DMS 273 treated with DMSO at 0.1 percent for 48 hours (cell line): Measurements from ENCODE around the gene MT1G.
"Not testable (repeated sequence)": the region's sequence is repeated elsewhere in the genome, so short reads cannot be mapped to it uniquely, and the experiment has no call there.

ENCODE experiments used
- DNase-seq: peaks from one replicate; lab custom pipeline; 2025; lab: John Stamatoyannopoulos, UW

The MT1G gene

DNA sequence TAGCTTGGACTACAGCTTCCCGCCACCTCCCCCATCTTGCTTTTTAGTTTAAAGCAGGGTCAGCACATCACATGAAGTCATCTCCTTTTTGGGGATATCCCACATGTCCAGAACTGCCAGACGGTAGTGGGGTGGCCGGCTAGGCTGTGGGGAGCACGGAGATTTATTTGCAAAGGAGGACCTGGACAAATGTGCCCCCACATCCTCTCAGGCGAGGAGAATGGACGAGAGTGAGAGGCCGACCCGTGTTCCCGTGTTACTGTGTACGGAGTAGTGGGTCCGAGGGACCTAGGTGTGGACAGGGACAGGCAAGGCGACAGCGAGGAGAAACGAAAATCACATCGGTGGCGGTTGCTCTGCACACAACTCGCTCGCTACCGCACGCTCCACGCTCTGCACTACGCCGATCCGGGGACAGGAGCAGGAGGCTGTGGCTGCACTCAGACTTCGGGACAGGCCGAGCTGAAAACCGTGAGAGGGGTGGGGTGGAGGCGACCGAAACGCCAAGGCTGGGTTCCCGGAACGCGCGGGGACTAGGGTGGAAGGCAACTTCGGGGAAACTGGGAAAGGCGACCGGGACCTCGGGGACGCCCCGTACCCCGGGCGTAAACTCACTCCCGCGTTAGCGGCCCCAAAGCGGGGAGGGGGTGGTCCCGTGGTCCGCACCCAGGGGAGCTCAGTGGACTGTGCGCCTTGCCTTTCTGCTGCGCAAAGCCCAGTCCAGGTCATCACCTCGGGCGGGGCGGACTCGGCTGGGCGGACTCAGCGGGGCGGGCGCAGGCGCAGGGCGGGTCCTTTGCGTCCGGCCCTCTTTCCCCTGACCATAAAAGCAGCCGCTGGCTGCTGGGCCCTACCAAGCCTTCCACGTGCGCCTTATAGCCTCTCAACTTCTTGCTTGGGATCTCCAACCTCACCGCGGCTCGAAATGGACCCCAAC lies 29.8 kb downstream of the MT1G start, which contains the start of gene MT1A:
MT1A (plus strand) TSS at position 853 of the 937 bp plus-strand sequence; CDS start at position 926, 73 bp downstream.
- DNase-seq: no peak

DNA sequence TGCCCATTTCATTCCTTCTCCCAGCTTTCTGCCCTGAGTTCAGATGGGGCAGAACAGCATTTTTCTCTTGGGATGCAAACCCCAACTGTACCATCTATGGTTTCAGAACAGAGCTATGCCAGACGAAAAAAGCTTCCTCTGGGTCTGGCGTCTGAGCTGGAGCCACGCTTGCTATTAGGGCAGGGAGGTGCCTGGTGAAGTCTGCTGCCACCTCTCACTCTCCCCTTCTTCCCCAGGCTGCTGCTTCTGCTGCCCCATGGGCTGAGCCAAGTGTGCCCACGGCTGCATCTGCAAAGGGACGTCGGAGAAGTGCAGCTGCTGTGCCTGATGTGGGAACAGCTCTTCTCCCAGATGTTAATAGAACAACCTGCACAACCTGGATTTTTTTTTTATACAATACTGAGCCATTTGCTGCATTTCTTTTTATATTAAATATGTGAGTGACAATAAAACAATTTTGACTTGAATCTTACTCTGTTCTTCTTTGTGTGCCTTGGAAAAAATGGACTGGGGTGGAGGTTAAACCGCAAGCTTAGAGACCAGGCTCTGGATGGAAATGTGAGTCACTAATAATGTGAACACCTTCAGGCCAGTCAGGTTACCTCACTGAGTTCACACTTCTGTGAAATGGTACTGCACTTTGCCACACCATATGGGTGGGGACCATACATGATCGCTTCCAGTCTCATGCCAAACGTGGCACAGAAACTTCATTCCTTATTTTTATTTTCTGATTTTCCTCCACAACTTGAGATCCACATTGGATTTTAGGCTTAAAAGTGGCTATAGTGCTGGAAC lies 31.1 kb downstream of the MT1G start:
- no peak for DNase-seq

DNA sequence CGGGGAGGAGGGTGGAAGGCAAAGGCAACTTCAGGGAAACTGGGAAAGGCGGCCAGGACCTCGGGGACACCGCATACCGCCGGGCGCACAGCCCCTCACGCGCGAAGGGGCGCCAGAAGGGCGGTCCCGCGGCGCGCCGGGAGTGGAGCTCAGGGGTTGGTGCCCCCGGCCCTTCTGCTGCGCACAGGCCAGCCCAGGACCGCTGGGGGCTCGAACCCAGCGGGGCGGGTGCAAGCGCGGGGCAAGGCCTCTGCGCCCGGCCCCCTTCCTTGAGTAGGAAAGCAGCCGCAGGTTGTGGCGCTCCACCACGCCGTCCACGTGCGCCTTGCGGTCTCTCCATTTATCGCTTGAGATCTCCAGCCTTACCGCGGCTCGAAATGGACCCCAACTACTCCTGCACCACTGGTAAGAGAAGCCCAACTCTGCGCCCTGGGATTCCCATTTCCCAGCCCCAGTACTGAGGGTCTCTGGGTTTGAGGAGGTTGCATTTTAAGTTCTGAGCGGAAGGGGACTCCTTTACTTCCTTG lies 32.4 kb downstream of the MT1G start:
- no peak for DNase-seq

DNA sequence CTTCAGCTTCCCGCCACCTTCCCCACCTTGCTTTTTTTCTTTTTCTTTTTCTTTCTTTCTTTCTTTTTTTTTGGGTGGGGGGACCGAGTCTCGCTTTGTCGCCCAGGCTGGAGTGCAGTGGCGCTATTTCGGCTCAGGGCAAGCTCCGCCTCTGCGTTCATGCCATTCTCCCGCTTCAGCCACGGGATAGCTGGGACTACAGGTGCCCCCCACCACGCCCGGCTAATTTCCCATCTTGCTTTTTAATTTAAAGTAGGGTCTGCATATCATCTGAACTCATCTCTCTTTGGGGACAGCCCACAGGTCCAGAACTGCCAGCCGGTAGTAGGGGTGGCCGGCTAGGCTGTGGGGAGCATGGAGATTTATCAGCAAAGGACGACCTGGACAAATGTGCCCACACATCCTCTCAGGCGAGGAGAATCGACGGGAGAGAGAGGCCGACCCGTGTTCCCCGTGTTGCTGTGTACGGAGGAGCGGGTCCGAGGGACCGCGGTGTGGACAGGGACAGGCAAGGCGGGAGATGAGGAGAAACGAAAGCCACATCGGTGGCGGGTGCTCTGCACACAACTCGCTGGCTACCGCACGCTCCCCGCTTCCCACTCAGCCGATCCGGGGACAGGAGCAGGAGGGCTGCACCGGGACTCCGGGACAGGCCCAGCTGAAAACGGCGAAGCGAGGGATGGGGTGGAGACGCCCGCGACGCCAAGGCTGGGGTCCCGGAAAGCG lies 33.0 kb downstream of the MT1G start:
- no peak for DNase-seq

- no peak for DNase-seq
Measured at GRCh38 chr16:56633535-56633934, 34.3 kb downstream of the MT1G start.

DNA sequence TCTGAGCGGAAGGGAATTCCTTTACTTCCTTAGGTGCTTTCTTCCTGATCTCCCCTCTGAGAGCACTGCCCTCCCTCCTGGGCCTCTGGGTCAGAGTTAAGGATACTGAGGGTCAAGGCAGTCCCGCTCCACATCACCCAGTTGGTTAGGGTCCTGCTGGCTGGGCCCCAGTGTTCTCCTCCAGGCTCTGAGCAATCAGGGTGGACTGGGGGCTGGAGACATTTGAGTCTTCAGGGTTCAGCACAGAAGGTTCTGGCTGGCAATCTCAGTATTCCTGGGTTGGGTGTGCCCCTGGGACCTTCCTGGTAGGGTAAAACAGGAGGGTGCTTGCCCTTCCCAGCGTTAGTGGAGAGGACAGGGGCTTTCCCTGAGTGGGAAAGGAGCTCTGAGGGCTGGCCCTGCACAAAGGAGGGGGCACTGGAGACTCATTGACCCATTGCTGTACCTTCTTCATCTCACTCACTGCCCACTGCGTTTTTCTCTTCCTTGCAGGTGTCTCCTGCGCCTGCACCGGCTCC lies 35.0 kb downstream of the MT1G start:
- DNase-seq: no peak

DNA sequence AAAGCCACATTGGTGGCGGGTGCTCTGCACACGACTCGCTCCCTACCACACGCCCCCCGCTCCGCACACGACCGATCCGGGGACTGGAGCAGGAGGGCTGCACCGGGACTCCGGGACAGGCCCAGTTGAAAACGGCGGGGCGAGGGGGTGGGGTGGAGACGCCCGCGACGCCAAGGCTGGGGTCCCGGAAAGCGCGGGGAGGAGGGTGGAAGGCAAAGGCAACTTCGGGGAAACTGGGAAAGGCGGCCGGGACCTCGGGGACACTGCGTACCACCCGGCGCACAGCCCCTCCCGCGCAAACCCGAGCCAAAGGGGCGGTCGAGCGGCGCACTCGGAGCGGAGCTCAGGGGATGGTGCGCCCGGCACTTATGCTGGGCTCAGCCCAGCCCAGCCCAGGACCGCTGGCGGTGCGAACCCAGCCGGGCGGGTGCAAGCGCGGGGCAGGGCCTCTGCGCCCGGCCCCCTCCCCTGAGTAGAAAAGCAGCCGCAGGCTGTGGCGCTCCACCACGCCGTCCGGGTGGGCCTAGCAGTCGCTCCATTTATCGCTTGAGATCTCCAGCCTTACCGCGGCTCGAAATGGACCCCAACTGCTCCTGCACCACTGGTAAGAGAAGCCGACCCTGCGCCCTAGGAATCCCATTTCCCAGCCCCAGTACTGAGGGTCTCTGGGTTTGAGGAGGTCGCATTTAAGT lies 35.6 kb downstream of the MT1G start, which contains the start of gene MT1M:
MT1M (plus strand) TSS at position 504 of the 692 bp plus-strand sequence; CDS start at position 577, 73 bp downstream.
- no peak for DNase-seq

GRCh38 chr16:56631832-56632155 lies 36.1 kb downstream of the MT1G start:
- DNase-seq: no peak

DNA sequence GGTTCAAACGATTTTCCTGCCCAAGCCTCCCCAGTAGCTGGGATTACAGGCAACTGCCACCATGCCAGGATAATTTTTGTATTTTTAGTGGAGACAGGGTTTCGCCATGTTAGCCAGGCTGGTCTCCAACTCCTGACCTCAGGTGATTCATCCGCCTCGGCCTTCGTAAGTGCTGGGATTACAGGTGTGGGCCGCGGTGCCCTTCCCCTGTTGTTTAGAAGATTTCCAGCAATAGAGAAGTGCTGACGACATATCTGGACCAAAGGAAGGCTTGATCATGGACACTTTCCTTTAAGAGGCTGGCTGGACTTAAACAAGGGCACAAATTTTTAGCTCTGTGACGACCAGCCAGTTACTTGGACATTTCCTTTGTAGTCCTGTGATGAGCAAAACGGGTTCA lies 36.7 kb downstream of the MT1G start:
- DNase-seq: no peak

GRCh38 chr16:56630134-56630533 lies 37.7 kb downstream of the MT1G start:
- no peak for DNase-seq

DNA sequence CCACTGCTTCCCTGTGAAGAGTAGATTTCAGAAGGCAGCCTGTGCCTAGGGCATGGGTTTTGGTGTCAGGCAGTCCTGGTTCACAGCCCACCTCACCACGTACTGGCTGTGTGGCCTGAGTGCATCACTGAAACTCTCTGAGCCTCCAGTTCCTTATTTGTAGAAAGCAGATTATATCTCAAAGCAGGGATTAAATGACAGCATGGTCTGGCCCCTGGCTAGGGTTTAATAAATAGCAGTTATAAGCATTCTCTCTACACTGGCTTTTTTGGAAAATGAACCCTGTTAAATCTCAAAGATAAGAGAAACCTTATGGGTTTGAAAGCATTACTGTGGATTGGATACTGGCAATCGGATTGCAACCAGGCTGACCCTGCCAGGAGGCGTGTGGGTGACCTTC lies 38.3 kb downstream of the MT1G start:
- no peak for DNase-seq

GRCh38 chr16:56628486-56629350 lies 39.1 kb downstream of the MT1G start:
- no peak for DNase-seq

DNA sequence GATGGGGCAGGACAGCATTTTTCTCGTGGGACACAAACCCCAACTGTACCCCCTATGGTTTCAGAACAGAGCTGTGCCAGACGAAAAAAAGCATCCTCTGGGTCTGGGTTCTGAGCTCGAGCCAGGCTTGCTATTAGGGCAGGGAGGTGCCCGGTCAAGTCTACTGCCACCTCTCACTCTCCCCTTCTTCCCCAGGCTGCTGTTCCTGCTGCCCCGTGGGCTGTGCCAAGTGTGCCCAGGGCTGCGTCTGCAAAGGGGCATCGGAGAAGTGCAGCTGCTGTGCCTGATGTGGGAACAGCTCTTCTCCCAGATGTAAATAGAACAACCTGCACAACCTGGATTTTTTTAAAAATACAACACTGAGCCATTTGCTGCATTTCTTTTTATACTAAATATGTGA lies 41.2 kb downstream of the MT1G start:
- no peak for DNase-seq

DNA sequence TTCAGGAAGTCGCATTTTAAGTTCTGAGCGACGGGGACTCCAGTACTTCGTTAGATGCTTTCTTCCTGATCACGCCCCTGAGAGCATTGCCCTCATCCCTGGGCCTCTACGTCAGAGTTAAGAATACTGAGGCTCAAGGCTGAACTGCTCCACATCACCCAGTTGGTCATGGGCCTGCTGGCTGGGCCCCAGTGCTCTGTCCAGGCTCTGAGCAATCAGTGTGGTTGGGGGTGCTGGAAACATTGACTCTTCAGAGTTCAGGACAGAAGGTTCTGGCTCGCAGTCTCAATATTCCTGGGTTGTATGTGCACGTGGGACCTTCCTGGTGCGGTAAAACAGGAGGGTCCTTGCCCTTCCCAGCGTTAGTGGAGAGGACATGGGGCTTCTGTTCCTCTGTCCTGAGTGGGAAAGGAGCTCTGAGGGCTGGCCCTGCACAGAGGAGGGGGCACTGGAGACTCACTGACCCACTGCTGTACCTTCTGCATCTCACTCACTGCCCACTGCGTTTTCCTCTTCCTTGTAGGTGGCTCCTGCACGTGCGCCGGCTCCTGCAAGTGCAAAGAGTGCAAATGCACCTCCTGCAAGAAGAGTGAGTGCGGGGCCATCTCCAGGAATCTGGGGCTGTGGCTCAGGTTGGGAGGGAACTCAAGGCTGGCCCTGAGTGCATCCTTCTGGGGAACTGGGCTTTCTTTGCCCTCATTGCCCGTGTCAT lies 41.8 kb downstream of the MT1G start:
- DNase-seq: no peak

DNA sequence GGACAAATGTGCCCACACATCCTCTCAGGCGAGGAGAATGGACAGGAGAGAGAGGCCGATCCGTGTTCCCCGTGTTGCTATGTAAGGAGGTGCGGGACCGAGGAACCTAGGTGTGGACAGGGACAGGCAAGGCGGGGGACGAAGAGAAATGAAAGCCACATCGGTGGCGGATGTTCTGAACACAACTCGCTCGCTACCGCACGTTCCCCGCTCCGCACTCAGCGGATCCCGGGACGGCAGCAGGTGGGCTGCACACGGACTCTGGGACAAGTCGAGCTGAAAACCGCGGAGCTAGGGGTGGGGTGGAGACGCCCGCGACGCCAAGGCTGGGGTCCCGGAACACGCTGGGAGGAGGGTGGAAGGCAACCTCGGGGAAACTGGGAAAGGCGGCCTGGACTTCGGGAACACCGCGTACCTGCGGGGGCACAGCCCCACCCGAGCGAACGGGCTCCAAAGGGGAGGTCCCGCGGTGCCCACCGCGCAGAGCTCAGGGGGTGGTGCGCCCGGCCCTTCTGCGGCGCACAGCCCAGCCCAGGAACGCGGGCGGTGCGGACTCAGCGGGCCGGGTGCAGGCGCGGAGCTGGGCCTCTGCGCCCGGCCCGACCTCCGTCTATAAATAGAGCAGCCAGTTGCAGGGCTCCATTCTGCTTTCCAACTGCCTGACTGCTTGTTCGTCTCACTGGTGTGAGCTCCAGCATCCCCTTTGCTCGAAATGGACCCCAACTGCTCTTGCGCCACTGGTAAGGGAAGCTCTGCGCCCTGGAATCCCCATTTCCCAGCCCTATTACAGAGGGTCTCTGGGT lies 42.5 kb downstream of the MT1G start, which contains the start of gene MT1E:
MT1E (plus strand) TSS at position 642 of the 803 bp plus-strand sequence; CDS start at position 713, 71 bp downstream.
- no peak for DNase-seq

GRCh38 chr16:56623637-56624036 lies 44.2 kb downstream of the MT1G start:
- DNase-seq: no peak

DNA sequence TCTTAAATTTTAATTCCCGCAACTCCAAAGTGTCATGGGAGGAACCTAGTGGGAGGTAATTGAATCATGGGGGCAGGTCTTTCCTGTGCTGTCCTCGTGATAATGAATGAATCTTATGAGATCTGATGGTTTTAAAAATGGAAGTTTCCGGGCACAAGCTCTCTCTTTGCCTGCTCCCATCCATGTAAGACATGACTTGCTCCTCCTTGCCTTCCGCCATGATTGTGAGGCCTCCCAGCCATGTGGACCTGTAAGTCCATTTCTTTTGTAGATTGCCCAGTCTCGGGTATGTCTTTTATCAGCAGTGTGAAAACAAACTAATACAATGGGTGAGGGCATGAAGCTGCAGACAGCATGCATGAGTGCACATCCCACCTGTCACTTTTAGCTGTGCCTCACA lies 44.7 kb downstream of the MT1G start:
- not testable (repeated sequence) for DNase-seq

GRCh38 chr16:56621665-56622445 lies 46.0 kb downstream of the MT1G start:
- not testable (repeated sequence) for DNase-seq
